Thyroid gland (tissue), 4 donors: ENCODE results near the gene ESRRB. TPM values are rescaled to one million over a fixed set of nuclear protein-coding genes. Genes with fewer than 3 reads are reported as not detected.
A peak's percentile ranks its signal among the peaks of the same experiment; 100 is the strongest.

ENCODE experiments used
- DNase-seq, 2 donors: peaks; one replicate each; pipeline ENCODE4 v3.0.0-alpha.2; 2019
- H3K27ac ChIP-seq, 3 donors: fragments of 200-600 bp; sonication (generic); 1 replicate in 2 of 3; 2 replicates in 1 of 3; pipeline ENCODE4 v1.5.1; 2016 to 2019; ENCODE audit warnings: mild to moderate bottlenecking in 1 of 3, moderate library complexity in 1 of 3
- H3K27me3 ChIP-seq: fragments of 200-600 bp; sonication (generic); one replicate; pipeline ENCODE4 v1.5.1; 2019
- H3K36me3 ChIP-seq, 2 donors: fragments of 200-600 bp; sonication (generic); one replicate each; pipeline ENCODE4 v1.5.1; 2016 to 2019
- H3K4me1 ChIP-seq, 2 donors: fragments of 200-600 bp; sonication (generic); one replicate each; pipeline ENCODE4 v1.5.1; 2017 to 2019
- H3K4me3 ChIP-seq, 3 donors: fragments of 200-600 bp; sonication (generic); replicated peaks in 1 of 3; 1 replicate in 2 of 3; 2 replicates in 1 of 3; pipeline ENCODE4 v1.5.1; 2016; ENCODE audit warnings: mild to moderate bottlenecking in 1 of 3
- H3K9me3 ChIP-seq: fragments of 200-600 bp; sonication (generic); one replicate; pipeline ENCODE4 v1.5.1; 2017
- CTCF ChIP-seq, 6 experiments: fragments of 200-600 bp in 3 of 6; fragments of 450-650 bp in 3 of 6; sonication (generic) in 3 of 6; IDR thresholded peaks; one replicate each; pipeline ENCODE4 v1.5.1; 2016 to 2019; ENCODE audit warnings: antibody characterized with exemption in 6 of 6, mild to moderate bottlenecking in 2 of 6, inconsistent platforms in 1 of 6, moderate library complexity in 1 of 6
- POLR2A ChIP-seq, 2 donors: fragments of 450-650 bp; IDR thresholded peaks; one replicate each; pipeline ENCODE4 v1.6.1; 2017; ENCODE audit warnings: antibody characterized with exemption in 2 of 2, mild to moderate bottlenecking in 2 of 2, moderate library complexity in 1 of 2
- WGBS, 2 donors: methylation state at CpG; one replicate each; pipeline ENCODE4 v1.1.5; 2017; 5-methylcytosine and 5-hydroxymethylcytosine counted together
- intact Hi-C: fragments of 100-400 bp; cut with DNase I; formaldehyde crosslinking; loops from one replicate; pipeline ENCODE4 v1.15.1; 2023
- total RNA-seq, 4 donors: library from RNA; depleted of rRNA; stranded (reverse); fragments of >200 nt; gene quantifications; one replicate each; pipeline ENCODE4 v1.2.3, GENCODE V29; 2016

Gene ESRRB
- total RNA-seq, 4 donors from 2014 or later = not detected

DNA sequence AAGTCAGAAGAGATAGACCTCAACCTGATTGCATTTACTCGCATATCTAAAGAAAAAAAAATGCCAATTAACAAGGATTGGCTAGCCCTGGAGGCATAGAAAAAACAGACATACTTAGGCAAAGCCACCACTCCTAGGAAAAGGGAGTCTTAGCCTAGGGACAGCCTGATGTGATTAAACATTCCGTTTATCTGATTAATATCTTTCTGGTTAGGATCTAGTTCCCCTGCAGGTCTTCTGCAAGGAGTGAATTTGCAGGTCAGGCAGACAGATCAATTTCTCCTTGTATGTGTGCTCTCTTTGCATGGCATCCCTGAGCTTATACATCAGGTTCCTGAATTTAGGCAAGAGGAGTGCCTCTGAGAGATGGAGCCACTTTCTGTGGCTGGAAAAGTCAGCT is 70.5 kb downstream of the ESRRB start:
- H3K9me3 ChIP-seq = no peaks in the 10 kb centered on the region
- peaks cover 3 to 7% of the 10 kb centered on the region in 2 donors for H3K4me1 ChIP-seq
- 82 to 84% methylated on average over 2 of the region's 2 CpGs for WGBS, 2 donors
- no peak overlapping the region for H3K27ac ChIP-seq
- H3K36me3 ChIP-seq = no peaks in the 10 kb centered on the region
- no peak for DNase-seq
- no peak overlapping the region for H3K4me3 ChIP-seq
- intact Hi-C loops = no loop called here
- H3K27me3 ChIP-seq = no peaks in the 10 kb centered on the region
- TF ChIP-seq CTCF (IDR thresholded peaks at IDR 0.05) = no peak
- TF ChIP-seq POLR2A (IDR thresholded peaks at IDR 0.05) = no peak

DNA sequence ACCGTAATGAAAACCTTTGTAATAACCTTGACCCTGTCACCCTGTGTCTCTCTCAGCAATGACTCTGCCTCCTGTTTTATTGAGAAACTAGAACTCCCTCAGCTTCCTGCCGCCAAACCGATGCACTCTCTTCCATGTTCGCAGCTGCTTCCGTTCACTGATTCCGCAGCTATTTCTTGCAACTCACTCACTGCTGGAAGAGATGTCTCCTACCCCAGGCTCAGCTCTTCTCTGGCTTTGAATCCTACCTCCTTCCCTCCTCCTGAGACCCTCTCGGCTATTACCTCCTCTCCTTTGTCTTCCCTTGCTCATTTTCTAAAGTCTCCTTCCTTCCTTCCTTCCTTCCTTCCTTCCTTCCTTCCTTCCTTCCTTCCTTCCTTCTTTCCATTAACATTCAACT is 71.0 kb downstream of the ESRRB start:
- H3K27me3 ChIP-seq = no peaks in the 10 kb centered on the region
- no peaks in the 10 kb centered on the region for H3K36me3 ChIP-seq
- no peaks in the 10 kb centered on the region for H3K9me3 ChIP-seq
- intact Hi-C loops = no loop called here
- 85 to 88% methylated on average over 7 of the region's 7 CpGs for WGBS, 2 donors
- H3K27ac ChIP-seq = no peak overlapping the region
- no peak for DNase-seq
- no peak overlapping the region for H3K4me3 ChIP-seq
- peaks cover 3 to 7% of the 10 kb centered on the region in 2 donors for H3K4me1 ChIP-seq
- TF ChIP-seq CTCF (IDR thresholded peaks at IDR 0.05) (no peak), POLR2A (IDR thresholded peaks at IDR 0.05) (no peak)

GRCh38 chr14:76450476-76450875 is 74.5 kb downstream of the ESRRB start:
- H3K4me3 ChIP-seq = no peak overlapping the region
- TF ChIP-seq POLR2A (IDR thresholded peaks at IDR 0.05) (no peak), CTCF (IDR thresholded peaks at IDR 0.05) (no peak)
- H3K27ac ChIP-seq = no peak overlapping the region
- no peaks in the 10 kb centered on the region for H3K9me3 ChIP-seq
- no peaks in the 10 kb centered on the region for H3K36me3 ChIP-seq
- intact Hi-C loops = no loop called here
- no peaks in the 10 kb centered on the region for H3K27me3 ChIP-seq
- H3K4me1 ChIP-seq = peaks cover 0 to 2% of the 10 kb centered on the region in 2 donors
- WGBS, 2 donors = 78 to 80% methylated on average over 4 of the region's 4 CpGs
- DNase-seq = no peak

DNA sequence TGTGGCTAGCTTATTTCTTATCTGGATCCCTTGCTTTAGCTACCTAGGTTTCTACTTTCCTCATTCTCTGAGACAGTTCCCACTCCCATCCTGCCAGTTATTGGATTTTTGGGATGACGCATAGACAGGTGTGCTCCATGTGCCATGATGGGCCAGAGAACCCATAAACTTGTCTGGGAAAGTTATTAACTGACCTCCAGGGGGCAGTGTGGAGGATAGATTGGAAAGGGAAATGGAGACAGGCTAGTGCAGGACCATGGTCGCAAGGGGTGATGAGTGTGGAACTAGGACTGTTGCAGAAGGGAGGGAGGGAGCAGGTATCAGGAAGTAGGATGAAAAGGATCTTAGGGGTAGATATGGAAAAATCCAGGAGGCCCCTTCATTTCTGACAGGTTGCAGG is 80.3 kb downstream of the ESRRB start:
- no peak overlapping the region for H3K4me3 ChIP-seq
- no peaks in the 10 kb centered on the region for H3K9me3 ChIP-seq
- DNase-seq = peak in 1 of 2 donors; percentile 16
- peaks cover 0 to 9% of the 10 kb centered on the region in 2 donors for H3K4me1 ChIP-seq
- no peak overlapping the region for H3K27ac ChIP-seq
- 62 to 74% methylated on average over 2 of the region's 2 CpGs for WGBS, 2 donors
- no peaks in the 10 kb centered on the region for H3K36me3 ChIP-seq
- TF ChIP-seq POLR2A (IDR thresholded peaks at IDR 0.05) (no peak), CTCF (IDR thresholded peaks at IDR 0.05) (peak in 3 of 6 experiments; percentile 15 to 41 (median 29))
- intact Hi-C loops = no loop called here
- no peaks in the 10 kb centered on the region for H3K27me3 ChIP-seq

GRCh38 chr14:76456891-76457586 is 81.1 kb downstream of the ESRRB start:
- no peaks in the 10 kb centered on the region for H3K27me3 ChIP-seq
- peaks cover 0 to 9% of the 10 kb centered on the region in 2 donors for H3K4me1 ChIP-seq
- TF ChIP-seq CTCF (IDR thresholded peaks at IDR 0.05) = no peak
- no peak for TF ChIP-seq POLR2A (IDR thresholded peaks at IDR 0.05)
- H3K4me3 ChIP-seq = no peak overlapping the region
- H3K9me3 ChIP-seq = no peaks in the 10 kb centered on the region
- no peaks in the 10 kb centered on the region for H3K36me3 ChIP-seq
- no peak for DNase-seq
- intact Hi-C loops = no loop called here
- 84 to 89% methylated on average over 9 of the region's 9 CpGs for WGBS, 2 donors
- H3K27ac ChIP-seq = no peak overlapping the region
